GM18873 (cell line): ENCODE data around the gene FMN1.

Experiments used
- ATAC-seq: cut with Tn5 transposase; IDR thresholded peaks from one replicate; pipeline ENCODE4 v1.9.1; 2021; ENCODE audit warnings: mild to moderate bottlenecking, moderate library complexity, moderate number of reproducible peaks; ENCODE audit not compliant: unreplicated experiment, low FRiP score

The FMN1 gene, protein sequence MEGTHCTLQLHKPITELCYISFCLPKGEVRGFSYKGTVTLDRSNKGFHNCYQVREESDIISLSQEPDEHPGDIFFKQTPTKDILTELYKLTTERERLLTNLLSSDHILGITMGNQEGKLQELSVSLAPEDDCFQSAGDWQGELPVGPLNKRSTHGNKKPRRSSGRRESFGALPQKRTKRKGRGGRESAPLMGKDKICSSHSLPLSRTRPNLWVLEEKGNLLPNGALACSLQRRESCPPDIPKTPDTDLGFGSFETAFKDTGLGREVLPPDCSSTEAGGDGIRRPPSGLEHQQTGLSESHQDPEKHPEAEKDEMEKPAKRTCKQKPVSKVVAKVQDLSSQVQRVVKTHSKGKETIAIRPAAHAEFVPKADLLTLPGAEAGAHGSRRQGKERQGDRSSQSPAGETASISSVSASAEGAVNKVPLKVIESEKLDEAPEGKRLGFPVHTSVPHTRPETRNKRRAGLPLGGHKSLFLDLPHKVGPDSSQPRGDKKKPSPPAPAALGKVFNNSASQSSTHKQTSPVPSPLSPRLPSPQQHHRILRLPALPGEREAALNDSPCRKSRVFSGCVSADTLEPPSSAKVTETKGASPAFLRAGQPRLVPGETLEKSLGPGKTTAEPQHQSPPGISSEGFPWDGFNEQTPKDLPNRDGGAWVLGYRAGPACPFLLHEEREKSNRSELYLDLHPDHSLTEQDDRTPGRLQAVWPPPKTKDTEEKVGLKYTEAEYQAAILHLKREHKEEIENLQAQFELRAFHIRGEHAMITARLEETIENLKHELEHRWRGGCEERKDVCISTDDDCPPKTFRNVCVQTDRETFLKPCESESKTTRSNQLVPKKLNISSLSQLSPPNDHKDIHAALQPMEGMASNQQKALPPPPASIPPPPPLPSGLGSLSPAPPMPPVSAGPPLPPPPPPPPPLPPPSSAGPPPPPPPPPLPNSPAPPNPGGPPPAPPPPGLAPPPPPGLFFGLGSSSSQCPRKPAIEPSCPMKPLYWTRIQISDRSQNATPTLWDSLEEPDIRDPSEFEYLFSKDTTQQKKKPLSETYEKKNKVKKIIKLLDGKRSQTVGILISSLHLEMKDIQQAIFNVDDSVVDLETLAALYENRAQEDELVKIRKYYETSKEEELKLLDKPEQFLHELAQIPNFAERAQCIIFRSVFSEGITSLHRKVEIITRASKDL (N-terminal part only)

GRCh38 chr15:33194704-33195670 is at the start of gene FMN1:
TSS of gene FMN1 (minus strand) at chr15:33194714. CDS start at chr15:33154914, 39,800 bp downstream.
- no peak for ATAC-seq

GRCh38 chr15:33243869-33244268 is 49.4 kb upstream of the FMN1 start:
- no peak for ATAC-seq

- no peak for ATAC-seq
Measured at GRCh38 chr15:33243393-33243792, 48.9 kb upstream of the FMN1 start.

DNA sequence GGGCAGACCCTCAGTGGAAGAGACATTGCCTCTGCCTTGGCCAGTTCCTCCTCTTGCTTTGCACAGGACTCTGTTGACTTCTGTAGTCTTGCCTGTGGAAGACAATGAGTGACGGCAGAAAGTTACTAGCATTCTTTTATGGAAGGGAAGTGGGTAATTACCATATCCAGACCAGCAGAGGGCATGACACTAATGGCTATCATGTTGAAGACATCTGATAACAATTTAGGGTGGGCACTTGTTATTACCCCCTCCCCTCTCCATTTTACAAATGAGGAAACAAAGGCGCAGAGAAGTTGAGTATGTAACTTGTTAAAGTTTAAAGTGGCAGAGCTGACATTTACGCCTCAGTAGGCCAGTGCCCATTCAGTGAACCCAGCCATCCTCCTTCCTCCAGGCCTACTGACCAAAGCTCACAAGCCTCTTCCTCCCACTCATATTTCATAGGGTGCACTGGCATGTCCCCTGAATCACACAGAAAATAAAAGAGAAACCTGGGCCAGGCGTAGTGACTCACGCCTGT is 48.2 kb upstream of the FMN1 start:
- ATAC-seq: no peak

DNA sequence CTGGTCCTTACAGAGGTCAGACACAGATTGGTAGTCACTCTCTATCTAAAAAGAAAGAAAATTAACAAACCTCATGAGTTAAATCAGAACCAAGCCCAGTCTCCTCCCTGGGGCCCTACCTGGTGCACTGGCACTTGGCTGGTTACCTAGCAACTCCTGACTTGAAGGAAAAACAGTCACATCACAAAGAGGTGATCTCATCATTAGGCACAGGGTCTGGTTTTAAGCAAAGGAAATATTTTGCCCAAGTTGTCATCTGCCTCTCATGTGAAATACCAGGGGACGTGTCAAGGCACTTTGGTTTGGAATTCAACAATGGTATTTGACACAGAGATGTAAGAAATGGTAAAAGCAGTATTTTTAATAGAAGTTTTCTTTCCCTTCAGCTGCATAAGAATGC is 47.7 kb upstream of the FMN1 start:
- ATAC-seq: no peak

DNA sequence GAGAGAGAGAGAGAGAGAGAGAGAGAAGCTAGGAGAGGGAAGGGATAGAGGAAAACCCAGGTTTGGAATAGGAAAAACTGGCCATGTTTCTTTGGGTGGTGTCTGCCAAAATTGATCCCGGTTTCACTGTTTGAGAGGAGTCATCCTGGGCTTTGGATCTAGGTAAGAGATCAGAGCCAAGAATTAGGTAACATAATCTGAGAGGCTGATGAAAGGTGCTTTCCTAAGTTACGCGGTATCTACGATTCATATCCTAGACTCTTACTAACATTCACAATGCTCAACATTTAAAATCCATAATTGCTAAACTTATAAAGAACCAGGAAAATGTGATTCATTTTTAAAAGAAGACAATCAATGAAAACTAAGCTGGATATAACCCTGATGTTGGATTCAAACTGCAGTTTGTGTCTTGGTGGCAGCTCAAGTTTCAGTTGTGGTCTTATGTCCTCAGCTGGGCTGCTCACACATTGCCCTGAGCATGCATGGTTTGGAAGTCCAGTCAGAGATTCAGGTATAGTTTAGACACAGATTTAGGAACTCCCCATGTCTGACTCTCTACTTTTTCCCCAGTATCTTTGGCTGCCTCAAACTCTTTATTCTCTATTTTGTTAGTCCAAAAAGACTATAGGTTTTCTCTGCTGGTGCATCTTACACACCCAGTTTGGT is 42.5 kb upstream of the FMN1 start:
- no peak for ATAC-seq

- ATAC-seq: no peak
Measured at GRCh38 chr15:33234020-33234461, 39.5 kb upstream of the FMN1 start.

DNA sequence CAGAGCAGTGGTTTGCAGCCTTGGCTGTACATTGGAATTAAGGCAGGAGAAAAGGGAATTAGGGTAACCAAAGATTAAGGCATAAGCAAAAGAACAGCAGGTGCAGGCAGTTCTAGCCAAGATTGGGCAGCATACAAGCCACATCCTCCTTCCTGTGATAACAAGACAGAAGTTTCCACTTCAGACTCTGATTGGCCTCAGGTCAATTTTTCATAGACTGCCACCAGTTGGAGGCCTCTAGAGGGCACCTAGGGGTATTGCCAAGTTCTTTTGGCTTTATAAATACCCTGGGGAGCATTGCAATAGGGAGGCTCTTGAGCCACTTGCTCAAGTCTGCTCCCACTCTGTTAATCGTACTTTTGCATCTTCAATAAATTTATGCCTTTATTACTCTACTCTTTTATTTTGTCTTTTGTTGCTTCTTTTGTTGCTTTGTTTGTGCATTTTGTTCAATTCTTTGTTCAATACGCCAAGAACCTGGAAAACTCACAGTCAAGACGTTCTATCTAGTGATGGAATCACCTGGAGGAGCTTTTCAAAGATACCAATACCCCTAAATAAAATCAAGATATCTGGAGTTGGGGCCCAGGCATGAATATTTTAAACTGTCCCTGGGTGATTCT is 32.2 kb upstream of the FMN1 start:
- no peak for ATAC-seq

DNA sequence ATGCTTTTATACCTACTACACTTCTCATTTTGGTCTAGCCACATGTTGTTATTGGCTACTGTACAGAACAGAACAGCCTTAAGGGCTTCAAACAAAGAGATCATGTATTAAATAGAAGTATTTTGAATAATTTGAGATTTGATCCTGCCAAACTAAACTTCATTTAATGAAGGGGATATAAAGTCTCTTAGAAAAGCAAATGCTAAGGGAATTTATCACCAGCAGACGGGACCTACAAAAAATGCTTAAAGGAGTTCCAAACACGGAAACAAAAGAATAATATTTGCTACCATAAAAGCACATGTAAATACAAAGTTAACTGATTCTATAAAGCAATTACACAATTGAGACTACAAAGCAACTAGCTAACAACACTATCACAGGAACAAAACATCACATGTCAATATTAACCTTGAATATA is 23.6 kb upstream of the FMN1 start:
- ATAC-seq: no peak

GRCh38 chr15:33215941-33216872 is 21.7 kb upstream of the FMN1 start:
- ATAC-seq: no peak

DNA sequence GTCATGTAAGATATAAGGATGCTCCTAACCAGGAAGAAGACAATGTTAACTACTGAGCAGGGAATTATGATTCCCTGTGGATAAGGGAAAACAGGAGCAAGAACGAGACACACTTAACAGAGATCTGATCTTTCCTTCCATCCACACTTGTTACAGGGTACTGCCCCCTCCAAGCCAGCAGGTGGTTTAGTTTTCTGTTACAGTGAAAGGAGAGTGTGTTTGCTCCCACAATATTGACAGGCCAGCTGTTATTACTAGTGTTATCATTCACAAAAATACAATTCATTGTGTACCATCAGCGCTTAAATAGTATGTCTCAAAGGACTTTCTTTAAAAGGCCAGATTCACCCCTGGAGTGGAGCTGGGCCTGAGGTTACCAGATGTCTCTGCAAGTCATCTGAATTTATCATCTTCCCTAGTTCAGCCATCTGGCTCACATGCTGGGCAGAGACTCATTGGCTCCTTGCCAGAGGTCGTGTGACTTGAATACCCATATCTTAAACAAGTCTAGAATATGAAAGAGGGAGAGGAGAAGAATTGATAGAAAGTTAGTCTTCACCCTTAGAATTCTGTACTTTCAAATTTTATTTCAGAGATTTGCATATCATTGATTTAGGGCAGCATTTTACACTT is 16.8 kb upstream of the FMN1 start:
- ATAC-seq: no peak

DNA sequence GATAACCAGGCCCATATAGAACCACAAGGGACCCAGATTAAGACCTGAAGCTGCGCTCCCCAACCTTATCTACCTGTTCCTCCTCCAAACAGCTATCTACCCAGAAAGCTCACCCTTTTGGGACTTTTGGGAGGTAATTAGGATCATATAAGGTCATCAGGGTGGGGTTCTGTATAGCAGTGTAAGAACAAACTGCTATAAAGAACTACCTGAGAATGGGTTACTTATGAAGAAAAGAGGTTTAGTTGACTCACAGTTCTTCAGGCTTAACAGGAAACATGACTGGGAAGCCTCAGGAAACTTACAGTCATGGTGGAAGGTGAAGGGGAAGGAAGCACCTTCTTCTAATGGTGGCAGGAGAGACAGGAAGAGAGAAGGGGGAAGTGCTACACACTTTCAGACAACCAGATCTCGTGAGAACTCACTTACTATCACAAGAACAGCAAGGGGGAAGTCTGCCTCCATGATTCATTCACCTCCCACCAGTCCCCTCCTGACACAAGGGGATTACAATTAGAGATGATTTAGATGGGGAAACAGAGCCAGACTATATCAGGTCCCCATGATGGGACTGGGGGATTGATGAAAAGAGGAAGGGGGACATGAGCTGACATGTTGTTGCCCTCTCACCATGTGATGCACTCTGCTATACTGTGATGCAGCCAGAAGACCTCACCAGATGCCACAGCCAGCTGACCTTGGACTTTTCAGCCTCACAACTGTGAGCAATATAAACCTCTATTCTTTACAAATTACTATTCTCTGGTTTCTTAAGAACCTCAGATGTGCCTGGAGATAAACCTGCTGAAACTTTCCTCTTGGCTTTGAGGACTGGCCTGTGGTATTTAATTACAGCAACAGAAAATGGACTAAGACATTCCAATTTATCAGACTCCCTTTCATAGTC is 15.3 kb upstream of the FMN1 start:
- ATAC-seq: no peak

DNA sequence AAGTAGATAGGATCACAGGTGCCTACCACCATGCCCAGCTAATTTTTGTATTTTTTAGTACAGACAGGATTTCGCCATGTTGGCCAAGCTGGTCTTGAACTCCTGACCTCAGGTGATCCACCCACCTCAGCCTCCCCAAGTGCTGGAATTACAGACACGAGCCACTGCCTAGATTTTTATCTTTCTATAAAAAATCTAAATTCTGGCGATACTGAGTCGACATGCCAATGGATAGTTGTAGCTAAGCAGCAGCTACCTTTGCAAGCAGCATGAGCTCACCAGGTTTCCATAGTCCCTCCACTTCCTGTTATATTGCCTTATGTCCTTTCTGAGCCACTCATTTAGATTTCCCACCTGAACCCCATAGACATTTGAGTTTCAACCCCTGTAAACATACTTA is 13.1 kb upstream of the FMN1 start:
- no peak for ATAC-seq

DNA sequence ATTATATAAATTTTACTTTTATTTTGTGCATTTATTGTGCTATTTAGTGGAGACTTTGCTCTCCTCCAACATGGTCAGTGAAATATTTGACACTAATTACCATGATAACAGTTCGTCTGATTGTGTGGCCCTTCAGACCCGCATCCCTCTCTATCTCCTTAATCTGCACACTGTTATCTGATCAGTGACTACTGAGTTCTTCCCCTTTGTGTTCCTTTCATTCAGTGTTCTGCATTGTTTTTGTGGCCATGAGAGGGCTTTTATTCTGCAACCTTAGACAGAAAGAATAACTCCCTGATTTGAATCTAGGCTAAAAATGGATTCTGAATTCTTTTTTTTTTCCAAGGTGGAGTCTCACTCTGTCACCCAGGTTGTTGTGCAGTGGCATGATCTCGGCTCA is 11.9 kb upstream of the FMN1 start:
- ATAC-seq: no peak

DNA sequence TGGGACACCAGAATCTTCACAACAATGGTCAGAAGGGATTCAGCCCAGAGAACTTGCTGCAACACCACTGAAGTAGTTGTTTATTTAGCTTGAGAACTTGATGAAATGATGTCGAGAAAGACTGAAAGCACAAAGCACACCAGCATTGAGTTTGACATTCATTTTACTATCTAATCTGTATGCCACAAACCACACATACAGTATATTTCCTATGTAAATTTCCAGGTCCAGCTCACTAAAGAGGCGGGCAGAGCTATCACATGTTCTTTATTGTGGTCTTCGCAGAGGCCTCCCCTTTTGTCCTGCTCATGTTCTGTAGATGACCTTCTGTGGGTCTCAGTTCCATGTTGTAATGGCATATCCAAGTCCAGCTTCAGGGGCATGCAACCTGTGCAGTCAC is 10.4 kb upstream of the FMN1 start:
- ATAC-seq: no peak

GRCh38 chr15:33204087-33204486 is 9.6 kb upstream of the FMN1 start:
- ATAC-seq: no peak
